Prostate gland (tissue), 2 donors: ENCODE results near the gene FAM107B. TPM values are rescaled to one million over a fixed set of nuclear protein-coding genes. Genes with fewer than 3 reads are reported as not detected.

ENCODE experiments used
- DNase-seq: peaks from one replicate; pipeline ENCODE4 v3.0.0-alpha.2; 2019; ENCODE audit warnings: low spot score
- H3K27ac ChIP-seq, 2 donors: fragments of 200-600 bp; sonication (generic); 2 replicates each; pipeline ENCODE4 v1.5.1; 2017 to 2019
- H3K27me3 ChIP-seq: fragments of 200-600 bp; sonication (generic); replicated peaks from 2 replicates; pipeline ENCODE4 v1.5.1; 2019; ENCODE audit not compliant: insufficient read depth
- H3K36me3 ChIP-seq, 2 donors: fragments of 200-600 bp; sonication (generic); 1 replicate in 1 of 2; 2 replicates in 1 of 2; pipeline versions ENCODE4 v1.5.1 to v1.8.1; 2017 to 2019
- H3K4me1 ChIP-seq: fragments of 200-600 bp; sonication (generic); replicated peaks from 2 replicates; pipeline ENCODE4 v1.5.1; 2019
- H3K4me3 ChIP-seq, 2 donors: fragments of 200-600 bp; sonication (generic); 2 replicates each; pipeline ENCODE4 v1.5.1; 2017 to 2019
- H3K9me3 ChIP-seq: fragments of 200-600 bp; sonication (generic); 2 replicates; pipeline ENCODE4 v1.5.1; 2017
- CTCF ChIP-seq, 4 experiments: fragments of 200-600 bp in 2 of 4; fragments of 450-650 bp in 2 of 4; sonication (generic) in 2 of 4; IDR thresholded peaks; 1 replicate in 3 of 4; 2 replicates in 1 of 4; pipeline ENCODE4 v1.5.1; 2016 to 2019; ENCODE audit warnings: antibody characterized with exemption in 4 of 4, mild to moderate bottlenecking in 2 of 4, moderate library complexity in 2 of 4
- POLR2A ChIP-seq: fragments of 450-650 bp; IDR thresholded peaks from one replicate; pipeline ENCODE4 v1.6.1; 2016; ENCODE audit warnings: antibody characterized with exemption, mild to moderate bottlenecking
- POLR2AphosphoS5 ChIP-seq: sonication (generic); formaldehyde crosslinking; IDR thresholded peaks from one replicate; pipeline ENCODE4 v1.6.1; 2017; ENCODE audit warnings: antibody characterized with exemption
- WGBS: methylation state at CpG from one replicate; pipeline ENCODE4 v1.1.5; 2018; 5-methylcytosine and 5-hydroxymethylcytosine counted together
- intact Hi-C: fragments of 100-400 bp; cut with DNase I; formaldehyde crosslinking; loops from one replicate; pipeline ENCODE4 v1.14.2; 2022
- total RNA-seq, 2 donors: library from RNA; depleted of rRNA; stranded (reverse); fragments of >200 nt; gene quantifications; one replicate each; pipeline ENCODE4 v1.1.0, GENCODE V29; 2016

FAM107B gene
- total RNA-seq = 10 to 100 TPM; 32.9 to 63.9 TPM

- no peak for DNase-seq
- TF ChIP-seq CTCF (IDR thresholded peaks at IDR 0.05) (no peak), POLR2A (no peak), POLR2AphosphoS5 (no peak)
- intact Hi-C loops = no loop called here
- Histone ChIP-seq H3K27ac (no peak within 1 kb of the TSS), H3K27me3 (no peaks in the 10 kb centered on the region), H3K9me3 (no peaks in the 10 kb centered on the region), H3K4me1 (no peaks in the 10 kb centered on the region), H3K4me3 (no peak within 1 kb of the TSS), H3K36me3 (no peaks in the 10 kb centered on the region)
- WGBS = 89% methylated on average over 8 of the region's 8 CpGs
Measured at GRCh38 chr10:14774797-14775196, at the start of gene FAM107B. TSS of gene FAM107B (minus strand) at chr10:14774897. CDS start at chr10:14774663, 234 bp downstream.

GRCh38 chr10:14823966-14824365 is 49.3 kb upstream of the FAM107B start:
- no peak for DNase-seq
- H3K9me3 ChIP-seq = no peaks in the 10 kb centered on the region
- H3K36me3 ChIP-seq = no peaks in the 10 kb centered on the region
- WGBS = 90% methylated on average over 3 of the region's 3 CpGs
- H3K4me1 ChIP-seq = no peaks in the 10 kb centered on the region
- H3K27me3 ChIP-seq = no peaks in the 10 kb centered on the region
- intact Hi-C loops = loop anchor here (2.0 kb wide), 1 partner anchor 325 kb away; no protein-coding TSS in a partner anchor
- H3K27ac ChIP-seq = no peak overlapping the region
- no peak overlapping the region for H3K4me3 ChIP-seq
- TF ChIP-seq POLR2AphosphoS5 (no peak), CTCF (IDR thresholded peaks at IDR 0.05) (no peak), POLR2A (no peak)

DNA sequence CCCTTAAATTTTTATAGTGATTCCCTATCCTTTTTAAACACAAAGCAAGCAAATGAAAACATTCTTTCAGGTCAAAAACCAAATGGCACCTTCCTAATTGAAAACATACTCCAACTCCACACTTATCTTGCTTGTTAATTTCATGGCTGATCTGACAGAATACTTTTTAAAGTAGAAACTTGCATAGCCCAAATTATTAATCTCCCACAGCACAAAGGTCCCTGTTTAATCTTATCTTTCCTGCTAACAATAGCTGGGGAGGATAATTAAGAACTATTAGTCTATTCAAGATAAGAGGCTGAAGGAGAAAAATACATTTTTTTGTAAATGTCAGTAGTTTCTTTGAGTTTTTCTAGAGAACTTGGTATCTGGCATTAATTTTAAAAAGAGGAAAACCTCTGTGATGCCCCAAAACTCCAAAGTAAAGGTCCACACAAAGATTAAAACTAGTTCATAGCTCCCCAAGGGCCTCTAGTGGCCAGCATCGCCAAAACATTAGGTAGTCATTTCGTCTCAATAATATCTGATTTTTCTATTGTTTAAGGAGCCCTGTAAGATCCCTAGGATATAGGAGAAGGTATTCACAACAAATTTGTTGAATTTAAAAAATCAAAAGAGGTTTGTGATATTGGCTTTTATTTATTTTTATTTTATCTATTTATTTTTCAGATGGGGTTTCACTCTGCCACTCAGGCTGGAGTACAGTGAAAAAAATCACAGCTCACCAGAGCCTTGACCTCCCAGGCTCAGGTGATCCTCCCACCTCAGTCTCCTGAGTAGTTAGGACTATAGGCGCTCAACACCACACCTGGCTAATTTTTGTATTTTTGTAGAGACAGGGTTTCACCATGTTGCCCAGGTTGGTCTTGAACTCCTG is 48.4 kb upstream of the FAM107B start:
- Histone ChIP-seq H3K4me1 (no peaks in the 10 kb centered on the region), H3K27ac (no peak overlapping the region), H3K4me3 (no peak overlapping the region), H3K27me3 (no peaks in the 10 kb centered on the region), H3K36me3 (no peaks in the 10 kb centered on the region), H3K9me3 (no peaks in the 10 kb centered on the region)
- TF ChIP-seq POLR2A = no peak
- TF ChIP-seq CTCF (IDR thresholded peaks at IDR 0.05) = peak; percentile 11 to 62 (median 50)
- intact Hi-C loops = loop anchor here (2.0 kb wide), 1 partner anchor 324 kb away; no protein-coding TSS in a partner anchor
- 32% methylated on average over 3 of the region's 3 CpGs for WGBS
- DNase-seq = no peak

- no peak overlapping the region for H3K27ac ChIP-seq
- no peaks in the 10 kb centered on the region for H3K9me3 ChIP-seq
- no peaks in the 10 kb centered on the region for H3K27me3 ChIP-seq
- DNase-seq = no peak
- intact Hi-C loops = loop anchor here (2.0 kb wide), 1 partner anchor 323 kb away; no protein-coding TSS in a partner anchor
- H3K36me3 ChIP-seq = no peaks in the 10 kb centered on the region
- H3K4me1 ChIP-seq = no peaks in the 10 kb centered on the region
- TF ChIP-seq CTCF (IDR thresholded peaks at IDR 0.05) (no peak), POLR2A (no peak), POLR2AphosphoS5 (no peak)
- WGBS = 80% methylated on average over 6 of the region's 6 CpGs
- no peak overlapping the region for H3K4me3 ChIP-seq
Measured at GRCh38 chr10:14821635-14822375, 47.1 kb upstream of the FAM107B start.
